HG03159 (cell line): ENCODE results near the gene RUNX3.
"Not testable (repeated sequence)": the region's sequence is repeated elsewhere in the genome, so short reads cannot be mapped to it uniquely, and the experiment has no call there.

ENCODE experiments used
- ATAC-seq: cut with Tn5 transposase; IDR thresholded peaks from one replicate; pipeline ENCODE4 v1.9.1; 2021; ENCODE audit warnings: mild to moderate bottlenecking, moderate library complexity; ENCODE audit not compliant: unreplicated experiment

Gene RUNX3

DNA sequence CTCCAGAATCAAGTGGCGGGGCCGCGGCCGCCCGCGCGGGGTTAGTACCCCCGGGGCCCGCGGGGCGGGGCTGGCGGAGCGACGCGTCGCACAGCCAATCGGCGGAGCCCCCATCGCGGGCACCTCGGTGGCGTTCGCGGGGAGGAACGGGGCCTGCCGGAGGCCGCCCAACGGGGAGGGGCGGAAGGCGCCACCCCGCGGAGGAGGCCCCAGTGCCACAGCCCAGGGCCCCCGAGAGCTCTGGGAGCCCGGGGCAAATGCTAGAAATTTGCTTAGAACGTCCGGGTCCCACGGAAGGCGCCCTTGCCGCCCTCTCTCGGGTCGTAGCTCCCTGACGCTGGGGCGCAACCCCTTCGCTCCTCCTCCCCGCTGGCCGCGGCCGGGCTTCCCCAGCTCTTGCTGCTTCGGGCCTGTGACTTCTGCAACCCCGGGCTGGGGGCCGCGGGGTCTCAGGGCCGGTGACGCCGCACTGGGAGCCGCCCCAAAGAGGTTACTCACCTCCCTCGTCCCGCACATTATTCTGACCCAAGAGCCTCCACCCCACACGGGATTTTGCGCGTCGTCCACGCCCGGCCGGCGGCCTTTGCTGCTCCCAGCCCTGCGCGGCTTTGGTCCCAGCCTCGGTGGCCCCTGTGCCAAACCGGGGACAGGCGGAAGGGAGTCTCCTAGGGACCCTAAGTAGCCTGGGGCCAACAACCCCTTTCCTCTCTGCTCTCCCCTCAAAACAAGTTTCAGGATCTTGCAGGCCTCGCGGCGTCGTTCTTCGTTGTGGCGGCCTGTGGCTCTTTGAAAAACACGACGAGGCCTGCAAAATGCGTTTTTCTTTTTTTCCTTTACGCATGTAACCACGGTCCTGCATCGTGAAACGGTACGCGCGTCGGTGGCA lies at the start of gene RUNX3:
Gene RUNX3, minus strand, starts transcription at position 17 of the 886 bp plus-strand sequence. CDS start 408 bp downstream, outside the sequence.
- ATAC-seq = peak; percentile 70

- ATAC-seq = not testable (repeated sequence)
These were observed 49.2 kb upstream of the RUNX3 start for GRCh38 chr1:24979232-24979631.

GRCh38 chr1:24978383-24979032 lies 48.4 kb upstream of the RUNX3 start:
- no peak for ATAC-seq

- no peak for ATAC-seq
These were observed 45.3 kb upstream of the RUNX3 start for GRCh38 chr1:24975391-24975790.

GRCh38 chr1:24973315-24973714 lies 43.2 kb upstream of the RUNX3 start:
- no peak for ATAC-seq

- ATAC-seq = no peak
These were observed 42.8 kb upstream of the RUNX3 start for GRCh38 chr1:24972915-24973242.

GRCh38 chr1:24972221-24972914 lies 42.3 kb upstream of the RUNX3 start:
- no peak for ATAC-seq

GRCh38 chr1:24970926-24971875 lies 41.1 kb upstream of the RUNX3 start:
- ATAC-seq = no peak

DNA sequence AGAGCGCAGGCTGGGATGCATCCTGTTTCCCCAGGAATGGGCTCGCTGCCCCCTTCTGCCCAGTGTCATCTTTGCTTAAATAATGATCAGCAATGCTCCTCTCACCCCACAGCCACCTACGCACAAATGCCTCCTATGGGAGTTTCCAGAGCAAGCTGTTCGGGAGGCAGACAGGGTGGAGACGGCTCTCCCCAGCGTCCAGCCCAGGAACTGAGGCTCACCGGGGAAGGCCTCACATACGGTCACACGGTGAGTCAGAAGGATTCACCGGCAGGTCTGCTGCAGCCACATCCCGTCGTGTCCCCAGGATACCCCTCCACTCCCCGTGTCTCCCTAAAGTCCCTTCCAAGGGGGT lies 40.3 kb upstream of the RUNX3 start:
- ATAC-seq = no peak

DNA sequence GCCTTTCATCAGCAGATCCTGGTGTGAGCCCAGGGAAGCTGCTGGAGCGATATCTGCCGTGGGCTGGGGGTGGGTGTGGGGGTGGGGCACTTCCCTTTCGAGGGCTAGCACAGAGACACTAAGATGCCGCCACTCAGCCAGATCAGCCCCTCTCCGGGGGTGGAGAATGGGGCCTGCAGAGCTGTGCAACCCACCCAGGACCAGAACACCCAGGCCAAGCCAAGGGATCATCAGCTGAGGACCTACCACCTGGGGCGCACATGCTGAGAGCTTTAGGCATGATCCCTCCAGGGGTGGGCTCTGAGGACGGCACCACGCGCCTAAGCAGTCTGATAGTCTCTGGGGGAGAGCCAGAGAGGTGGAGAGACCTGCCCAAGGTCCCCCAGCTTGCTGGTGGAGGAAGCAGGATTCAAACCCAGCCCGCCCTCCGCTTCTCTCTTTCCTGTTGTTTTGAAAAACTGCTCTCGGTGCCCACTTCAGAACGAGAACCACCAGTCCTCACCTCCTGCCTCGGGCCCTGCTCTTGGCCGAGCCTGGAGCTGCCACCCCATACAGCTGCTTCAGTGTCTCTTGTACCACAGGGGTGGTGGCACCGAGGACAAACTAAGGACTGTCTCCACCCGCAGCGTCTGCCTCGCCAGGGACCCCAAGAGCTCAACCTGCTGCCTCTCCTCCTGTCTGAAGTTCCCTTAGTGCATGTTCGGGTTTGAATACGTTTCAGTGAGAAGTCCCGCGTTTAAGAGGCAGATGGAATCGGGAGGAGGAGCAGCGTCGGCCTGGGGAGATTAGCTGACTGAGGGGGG lies 39.7 kb upstream of the RUNX3 start:
- no peak for ATAC-seq

- no peak for ATAC-seq
These were observed 39.0 kb upstream of the RUNX3 start for GRCh38 chr1:24968941-24969585.

GRCh38 chr1:24967962-24968361 lies 37.9 kb upstream of the RUNX3 start:
- no peak for ATAC-seq

- ATAC-seq = no peak
These were observed 37.5 kb upstream of the RUNX3 start for GRCh38 chr1:24967555-24967954.

GRCh38 chr1:24966724-24967346 lies 36.8 kb upstream of the RUNX3 start:
- ATAC-seq = no peak

DNA sequence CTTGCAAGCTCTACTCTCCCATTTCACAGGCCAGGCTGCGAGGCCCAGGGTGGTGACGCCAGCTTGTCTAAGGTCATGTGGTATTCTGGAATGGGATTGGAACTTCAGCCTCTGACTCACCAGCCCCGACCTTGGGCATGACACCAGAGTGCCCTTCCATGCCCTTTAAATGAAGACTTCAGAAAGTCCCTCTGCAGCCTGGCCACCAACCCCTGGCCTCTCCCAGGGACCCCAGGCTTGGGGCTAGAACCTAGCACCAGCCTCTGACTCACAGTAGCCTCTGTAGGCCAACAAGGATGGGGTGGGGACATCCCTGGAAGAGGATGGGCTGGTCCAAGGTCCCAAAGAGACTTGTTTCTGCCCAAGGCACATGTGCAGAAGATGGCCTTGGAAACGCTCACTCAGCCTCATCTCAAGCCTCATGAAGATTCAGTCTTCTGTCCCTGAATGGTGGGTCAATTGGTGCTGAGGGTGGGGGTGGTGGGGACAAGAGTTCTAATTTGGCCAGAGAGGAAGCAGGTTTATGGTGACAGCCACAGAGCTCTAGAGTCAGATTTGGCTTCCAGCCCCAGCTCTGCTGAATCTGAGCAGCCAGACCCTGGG lies 36.1 kb upstream of the RUNX3 start:
- no peak for ATAC-seq

DNA sequence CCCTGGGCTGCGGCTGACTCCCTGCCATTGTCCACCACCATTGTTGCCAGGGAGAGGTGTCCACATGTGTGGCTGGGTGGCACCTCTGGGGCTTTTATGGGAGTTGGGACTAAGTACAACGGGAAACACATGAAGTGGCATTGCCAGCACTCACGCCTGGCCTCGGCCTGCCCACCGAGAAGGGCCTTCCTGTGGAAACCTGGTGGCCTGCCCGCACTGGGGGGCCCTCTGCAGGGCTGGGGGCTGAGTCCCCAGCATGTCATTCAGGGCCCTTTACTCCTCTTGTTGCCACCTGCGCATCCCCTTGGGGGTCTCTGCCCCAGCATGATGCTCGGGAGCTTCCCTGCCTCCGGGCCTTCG lies 35.5 kb upstream of the RUNX3 start:
- ATAC-seq = no peak

DNA sequence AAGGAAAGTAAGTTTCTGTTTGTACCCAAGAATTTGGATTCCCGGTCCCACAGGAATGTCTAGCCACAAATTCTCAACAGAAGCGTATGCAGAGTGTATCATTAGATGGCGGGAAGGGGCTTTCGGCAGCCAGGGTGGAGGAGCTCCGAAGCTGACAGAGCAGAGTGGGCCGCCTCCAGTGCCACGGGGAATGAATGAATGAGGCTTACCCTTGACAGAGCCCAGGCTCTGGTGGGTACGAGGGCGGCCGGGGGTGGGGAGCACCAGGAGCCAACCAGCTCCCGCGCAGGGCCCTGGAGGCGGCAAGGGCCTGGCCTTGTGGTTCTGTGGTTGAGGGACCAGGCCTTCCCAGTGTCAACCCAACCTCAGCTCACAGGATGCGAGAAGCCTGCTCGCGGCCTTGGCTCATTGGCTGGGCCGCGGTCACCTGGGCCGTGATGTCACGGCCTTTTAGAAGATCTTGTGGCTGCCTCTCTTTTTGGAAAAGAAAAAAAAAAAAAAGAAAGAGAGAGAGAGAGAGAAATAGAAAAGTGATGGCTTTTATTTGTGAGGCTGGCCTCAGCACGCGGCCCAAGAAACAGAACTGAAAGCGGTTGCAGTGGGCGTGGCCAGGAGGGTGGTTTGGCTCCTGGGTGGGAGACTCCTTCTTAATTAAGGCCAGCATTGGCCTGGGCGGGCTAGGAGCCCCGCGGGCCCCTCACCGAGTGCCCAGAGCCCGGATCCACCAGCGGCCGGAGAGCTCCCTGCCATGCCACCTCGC lies 34.9 kb upstream of the RUNX3 start:
- ATAC-seq = peak; percentile 83
